HuH-7 (cell line): ENCODE results near the gene GALNT11.
"Not testable (repeated sequence)": the region's sequence is repeated elsewhere in the genome, so short reads cannot be mapped to it uniquely, and the experiment has no call there.

Experiments used
- DNase-seq: peaks from one replicate; pipeline ENCODE4 v3.0.0; 2011; ENCODE audit warnings: low spot score

The GALNT11 gene

DNA sequence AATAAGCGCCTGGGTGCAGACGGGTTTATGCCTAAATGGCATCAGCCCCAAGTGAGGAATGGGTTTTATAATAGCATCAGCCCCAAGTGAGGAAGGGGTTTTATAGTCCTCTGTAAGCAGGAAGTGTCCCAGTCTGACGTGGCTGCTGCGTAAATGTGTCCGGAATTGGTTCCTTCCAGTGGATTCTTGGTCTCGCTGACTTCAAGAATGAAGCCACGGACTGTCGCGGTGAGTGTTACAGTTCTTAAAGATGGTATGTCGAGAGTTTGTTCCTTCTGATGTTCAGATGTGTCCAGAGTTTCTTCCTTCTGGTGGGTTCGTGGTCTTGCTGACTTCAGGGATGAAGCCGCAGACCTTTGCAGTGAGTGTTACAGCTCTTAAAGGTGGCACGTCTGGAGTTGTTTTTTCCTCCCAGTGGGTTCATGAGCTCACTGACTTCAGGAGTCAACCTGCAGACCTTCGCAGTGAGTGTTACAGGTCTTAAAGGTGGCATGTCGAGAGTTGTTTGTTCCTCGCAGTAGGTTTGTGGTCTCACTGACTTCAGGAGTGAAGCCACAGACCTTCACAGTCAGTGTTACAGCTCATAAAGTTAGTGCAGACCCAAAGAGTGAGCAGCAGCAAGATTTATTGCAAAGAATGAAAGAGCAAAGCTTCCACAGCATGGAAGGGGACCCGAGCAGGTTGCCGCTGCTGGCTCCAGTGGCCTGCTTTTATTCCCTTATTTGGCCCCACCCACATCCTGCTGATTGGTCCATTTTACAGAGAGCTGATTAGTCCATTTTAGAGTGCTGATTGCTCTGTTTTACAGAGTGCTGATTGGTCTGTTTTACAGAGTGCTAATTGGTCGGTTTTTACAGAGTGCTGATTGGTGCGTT lies 2.3 kb downstream of the GALNT11 start:
- not testable (repeated sequence) for DNase-seq

DNA sequence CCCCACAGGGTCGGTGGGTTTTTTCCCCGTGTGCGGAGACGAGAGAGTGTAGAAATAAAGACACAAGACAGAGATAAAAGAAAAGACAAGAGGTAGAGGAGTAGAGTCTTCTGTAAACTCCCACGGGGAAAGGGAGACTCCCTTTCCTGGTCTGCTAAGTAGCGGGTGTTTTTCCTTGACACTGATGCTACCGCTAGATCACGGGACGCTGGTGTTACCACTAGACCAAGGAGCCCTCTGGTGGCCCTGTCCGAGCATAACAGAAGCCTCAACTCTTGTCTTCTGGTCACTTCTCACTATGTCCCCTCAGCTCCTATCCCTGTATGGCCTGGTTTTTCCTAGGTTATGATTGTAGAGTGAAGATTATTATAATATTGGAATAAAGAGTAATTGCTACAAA lies 4.6 kb downstream of the GALNT11 start:
- DNase-seq = not testable (repeated sequence)

DNA sequence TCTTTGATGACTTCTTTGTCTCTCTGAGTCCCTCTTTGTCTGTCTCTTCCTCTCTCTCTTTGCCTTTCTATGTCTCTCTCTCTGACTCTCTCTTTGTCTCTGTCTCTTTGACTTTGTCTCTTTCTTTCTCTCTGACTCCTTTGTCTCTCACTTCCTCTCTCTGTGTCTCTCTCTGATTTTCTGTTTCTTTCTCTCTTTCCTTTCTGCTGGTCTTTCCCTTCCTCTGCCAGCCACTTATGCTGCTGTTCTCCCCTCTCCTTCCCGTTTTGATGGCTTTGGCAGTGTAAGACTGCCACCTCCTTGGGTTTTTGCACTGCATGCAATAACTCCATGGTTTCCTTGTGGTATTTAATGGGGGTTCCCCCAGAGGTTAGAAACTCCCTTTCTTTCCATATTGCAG lies 5.2 kb downstream of the GALNT11 start:
- DNase-seq = not testable (repeated sequence)

DNA sequence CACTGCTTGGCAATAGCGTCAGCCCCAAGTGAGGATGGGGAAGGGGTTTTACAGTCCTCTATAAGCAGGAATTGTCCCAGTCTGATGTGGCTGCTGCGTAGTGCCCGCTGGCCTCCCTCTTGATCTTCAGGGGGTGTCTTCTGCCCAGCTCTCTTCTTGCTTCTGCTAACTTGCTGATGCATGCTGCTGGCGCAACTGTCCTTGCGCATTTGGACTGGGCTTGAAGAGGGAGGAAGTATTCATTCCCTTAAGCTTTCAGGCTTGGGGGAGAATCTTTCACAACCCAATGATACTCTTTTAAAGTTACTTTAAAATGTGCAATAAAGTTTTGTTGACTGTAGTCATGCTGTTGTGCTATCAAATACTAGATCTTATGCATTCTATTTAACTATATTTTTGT lies 10.3 kb downstream of the GALNT11 start:
- DNase-seq = no peak

DNA sequence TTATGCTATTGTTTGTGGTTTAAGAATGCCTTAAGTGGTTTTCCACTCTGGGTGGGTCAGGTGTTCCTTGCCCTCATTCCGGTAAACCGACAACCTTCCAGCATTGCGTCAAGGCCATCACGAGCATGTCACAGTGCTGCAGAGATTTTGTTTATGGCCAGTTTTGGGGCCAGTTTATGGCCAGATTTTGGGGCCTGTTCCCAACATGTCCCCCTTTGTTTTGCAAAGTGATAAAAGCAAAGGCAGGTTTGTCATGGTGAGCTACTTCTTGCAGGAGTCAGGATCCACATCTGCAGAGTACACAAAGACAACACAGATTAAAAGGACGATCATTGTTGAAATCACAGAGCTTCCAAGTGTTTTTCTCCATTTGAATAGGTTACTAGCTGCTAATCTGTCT lies 12.9 kb downstream of the GALNT11 start:
- DNase-seq = not testable (repeated sequence)

DNA sequence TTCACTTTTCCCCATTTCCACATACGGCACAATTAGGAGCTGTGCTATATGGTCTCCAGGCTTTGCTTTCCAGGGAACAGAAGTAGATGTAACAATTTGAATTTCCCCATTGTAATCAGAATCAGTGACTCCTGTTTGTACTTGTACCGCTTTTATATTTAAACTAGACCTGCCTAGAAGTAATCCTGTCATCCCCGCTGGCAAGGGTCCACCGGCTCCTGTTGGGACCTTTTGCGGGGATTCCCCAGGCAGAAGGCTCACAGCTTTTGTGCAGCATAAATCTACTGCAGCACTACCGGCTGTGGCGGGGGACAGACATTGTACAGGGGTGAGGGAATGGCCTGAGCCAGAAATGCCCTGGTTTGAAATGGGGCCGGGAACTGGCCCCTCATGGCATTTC lies 17.6 kb downstream of the GALNT11 start:
- not testable (repeated sequence) for DNase-seq

DNA sequence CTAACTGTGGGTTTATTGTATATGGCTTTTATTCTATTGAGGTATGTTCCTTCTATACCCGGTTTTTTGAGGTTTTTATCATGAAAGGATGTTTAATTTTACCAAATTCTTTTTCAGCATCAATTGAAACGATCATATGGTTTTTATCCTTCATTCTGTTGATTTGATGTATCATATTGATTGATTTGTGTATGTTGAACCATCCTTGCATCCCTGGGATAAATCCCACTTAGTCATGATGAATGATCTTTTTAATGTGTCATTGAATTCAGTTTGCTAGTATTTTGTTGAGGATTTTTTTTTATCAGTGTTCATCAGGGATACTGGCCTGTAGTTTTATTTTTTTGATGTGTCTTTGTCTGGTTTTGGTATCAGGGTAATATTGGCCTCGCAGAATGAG lies 19.4 kb downstream of the GALNT11 start:
- DNase-seq = not testable (repeated sequence)

DNA sequence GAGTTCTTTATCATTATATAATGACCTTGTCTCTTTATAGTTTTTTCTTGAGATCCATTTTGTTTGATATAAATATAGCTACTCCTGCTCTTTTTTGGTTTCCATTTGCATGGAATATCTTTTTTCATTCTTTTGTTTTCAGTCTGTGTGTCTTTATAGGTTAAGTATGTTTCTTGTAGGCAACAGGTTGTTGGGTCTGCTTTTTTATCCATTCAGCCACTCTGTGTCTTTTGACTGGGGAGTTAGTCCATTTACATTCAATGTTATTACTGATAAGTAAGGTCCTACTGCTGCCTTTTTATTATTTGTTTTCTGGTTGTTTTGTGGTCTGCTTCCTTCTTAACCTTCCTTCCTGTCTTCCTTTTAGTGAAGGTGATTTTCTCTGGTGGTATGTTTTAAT lies 21.1 kb downstream of the GALNT11 start:
- DNase-seq = no peak

DNA sequence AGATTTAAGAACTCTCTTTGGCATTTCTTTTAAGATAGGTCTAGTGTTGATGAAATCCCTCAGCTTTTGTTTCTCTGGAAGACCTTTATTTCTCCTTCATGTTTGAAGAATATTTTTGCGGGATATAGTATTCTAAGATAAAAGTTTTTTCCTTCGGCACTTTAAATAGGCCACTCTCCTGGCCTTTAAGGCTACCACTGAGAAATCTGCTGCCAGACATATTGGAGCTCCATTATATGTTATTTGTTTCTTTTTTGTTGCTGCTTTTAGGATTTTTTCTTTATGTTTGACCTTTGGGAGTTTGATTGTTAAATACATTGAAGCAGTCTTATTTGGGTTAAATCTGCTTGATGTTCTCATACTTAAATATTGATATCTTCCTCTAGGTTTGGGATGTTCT lies 22.6 kb downstream of the GALNT11 start:
- no peak for DNase-seq

DNA sequence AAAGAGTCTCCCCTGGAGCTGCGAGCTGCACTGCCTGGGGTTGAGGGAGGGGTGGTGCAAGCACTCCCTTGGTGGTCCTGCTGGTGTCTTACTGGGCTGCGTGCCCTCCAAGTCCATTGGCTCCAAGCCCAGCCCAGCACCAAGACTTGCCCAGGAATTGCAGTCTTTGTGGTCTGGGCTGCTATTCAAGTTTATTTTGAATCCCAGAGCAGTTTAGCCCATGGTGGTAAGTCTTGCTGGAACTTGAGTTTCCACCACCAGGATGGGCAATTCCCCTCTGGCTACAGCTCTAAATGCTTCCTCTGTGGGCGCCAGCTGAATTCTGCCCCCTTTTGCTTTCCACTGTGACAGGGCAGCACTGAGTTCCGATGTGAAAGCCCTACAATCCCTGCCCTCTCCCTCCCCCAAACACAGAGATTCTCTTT lies 25.1 kb downstream of the GALNT11 start:
- no peak for DNase-seq

DNA sequence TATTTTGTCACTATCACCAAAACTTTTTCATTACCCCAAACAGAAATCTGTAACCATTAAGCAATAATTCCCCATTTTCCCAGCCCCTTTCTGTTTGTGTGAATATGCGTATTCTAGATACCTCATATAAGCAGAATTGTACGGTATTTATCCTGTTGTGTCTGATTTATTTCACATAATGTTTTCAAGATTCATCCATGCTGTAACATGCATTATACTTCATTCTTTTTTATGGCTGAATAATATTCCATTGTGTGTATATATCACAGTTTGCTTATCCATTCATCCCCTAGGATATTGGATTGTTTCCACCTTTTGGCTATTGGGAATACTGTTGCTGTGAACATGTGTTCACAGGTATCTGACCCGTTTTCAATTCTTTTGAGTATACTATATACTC lies 26.5 kb downstream of the GALNT11 start:
- DNase-seq = no peak

DNA sequence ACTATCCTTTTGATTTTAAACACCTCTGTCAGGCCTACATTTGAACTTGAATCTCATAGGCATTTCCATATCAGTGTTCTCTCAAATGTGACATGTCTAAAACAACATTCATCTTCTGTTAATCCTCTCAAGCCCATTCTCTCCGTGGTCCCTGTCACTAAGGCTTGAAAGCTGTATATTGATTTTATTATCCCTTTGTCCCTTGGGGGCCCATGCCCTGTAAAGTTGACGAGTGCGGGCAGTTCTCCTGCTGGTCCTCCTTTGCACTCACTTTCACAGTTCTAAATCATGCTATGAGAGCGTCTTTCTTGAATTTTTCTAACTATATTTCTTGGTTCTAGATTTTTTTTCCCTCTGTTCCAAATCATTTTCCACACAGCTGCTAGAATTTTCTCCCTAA lies 27.3 kb downstream of the GALNT11 start:
- DNase-seq = no peak

DNA sequence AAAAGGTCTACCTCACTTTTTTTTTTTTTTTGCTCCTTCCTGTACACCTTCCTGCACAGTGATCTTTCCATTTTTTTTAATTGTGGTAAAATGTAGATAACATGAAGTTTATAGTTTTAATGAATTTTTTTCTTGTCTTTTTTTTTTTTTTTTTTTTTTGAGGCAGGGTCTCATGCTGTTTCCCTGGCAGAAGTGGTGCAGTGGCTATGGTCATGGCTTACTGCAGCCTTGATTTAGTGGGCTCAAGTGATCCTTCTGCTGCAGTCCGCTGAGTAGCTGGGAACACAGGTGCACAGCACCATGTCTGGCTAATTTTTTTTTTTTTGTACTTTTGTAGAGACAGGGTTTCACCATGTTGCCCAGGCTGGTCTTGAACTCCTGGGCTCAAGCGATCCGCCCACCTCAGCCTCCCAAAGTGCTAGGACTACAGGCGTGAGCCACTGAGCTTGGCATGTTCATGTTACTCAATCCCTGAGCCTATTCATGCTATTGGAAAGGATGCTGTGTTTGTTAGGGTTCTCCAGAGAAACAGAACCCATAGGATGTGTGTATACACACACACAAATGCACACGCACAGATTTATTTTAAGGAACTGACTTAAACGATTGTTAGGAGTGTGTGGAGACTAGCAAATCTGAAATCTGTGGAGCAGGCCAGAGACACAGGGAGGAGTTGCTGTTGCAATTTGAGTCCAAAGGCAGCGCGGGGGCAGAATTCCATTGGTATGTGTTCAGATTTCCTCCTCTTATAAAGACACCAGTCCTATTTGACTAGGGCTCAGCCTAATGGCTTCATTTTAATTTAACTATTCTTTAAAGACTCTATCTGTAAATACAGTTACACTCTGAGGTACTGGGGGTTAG lies 29.1 kb downstream of the GALNT11 start:
- no peak for DNase-seq

DNA sequence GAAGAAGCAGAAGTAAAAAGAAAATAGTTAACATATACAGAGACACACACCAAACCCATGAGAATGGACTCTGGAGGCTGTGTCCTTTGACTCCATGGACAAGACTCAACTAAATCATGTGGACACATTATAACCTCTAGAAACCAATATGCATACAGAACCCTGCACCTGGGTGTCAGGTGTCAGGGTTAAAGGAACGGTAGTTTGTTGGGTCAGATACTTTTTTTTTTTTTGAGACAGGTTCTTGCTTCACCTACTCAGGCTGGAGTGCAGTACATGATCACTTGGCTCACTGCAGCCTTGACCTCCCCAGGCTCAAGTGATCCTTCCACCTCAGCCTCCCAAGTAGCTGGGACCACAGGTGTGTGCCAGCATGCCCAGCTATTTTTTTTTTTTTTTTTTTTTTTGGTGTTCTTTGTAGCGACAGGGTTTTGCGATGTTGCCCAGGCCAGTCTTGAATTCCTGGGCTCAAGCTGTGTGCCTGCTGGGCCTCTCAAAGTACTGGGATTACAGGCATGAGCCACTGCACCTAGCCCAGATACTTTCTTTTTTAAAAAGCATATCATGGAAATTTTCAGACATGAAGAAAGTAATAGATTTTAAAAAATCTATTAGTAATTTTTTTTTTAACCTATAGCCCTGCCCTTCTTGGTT lies 31.3 kb downstream of the GALNT11 start:
- DNase-seq = no peak

DNA sequence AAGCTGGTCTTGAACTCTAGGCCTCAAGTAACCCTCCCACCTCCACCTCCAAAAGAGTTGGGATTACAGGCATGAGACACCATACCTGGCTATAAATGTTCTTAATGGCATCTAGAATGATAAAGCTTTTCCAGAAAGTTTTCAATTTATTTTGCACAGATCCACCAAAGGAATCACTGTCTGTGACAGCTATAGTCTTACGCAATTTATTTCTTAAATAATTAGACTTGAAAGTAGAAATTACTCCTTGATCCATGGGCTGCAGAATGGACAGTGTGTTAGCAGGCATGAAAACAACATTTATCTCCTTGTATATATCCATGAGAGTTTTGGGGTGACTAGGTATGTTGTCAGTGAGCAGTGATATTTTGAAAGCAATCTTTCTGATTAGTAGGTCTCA lies 33.8 kb downstream of the GALNT11 start:
- DNase-seq = no peak

DNA sequence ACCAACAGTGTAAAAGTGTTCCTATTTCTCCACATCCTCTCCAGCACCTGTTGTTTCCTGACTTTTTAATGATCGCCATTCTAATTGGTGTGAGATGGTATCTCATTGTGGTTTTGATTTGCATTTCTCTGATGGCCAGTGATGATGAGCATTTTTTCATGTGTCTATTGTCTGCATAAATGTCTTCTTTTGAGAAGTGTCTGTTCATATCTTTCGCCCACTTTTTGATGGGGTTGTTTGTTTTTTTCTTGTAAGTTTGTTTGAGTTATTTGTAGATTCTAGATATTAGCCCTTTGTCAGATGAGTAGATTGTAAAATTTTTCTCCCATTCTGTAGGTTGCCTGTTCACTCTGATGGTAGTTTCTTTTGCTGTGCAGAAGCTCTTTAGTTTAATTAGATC lies 35.6 kb downstream of the GALNT11 start:
- not testable (repeated sequence) for DNase-seq

DNA sequence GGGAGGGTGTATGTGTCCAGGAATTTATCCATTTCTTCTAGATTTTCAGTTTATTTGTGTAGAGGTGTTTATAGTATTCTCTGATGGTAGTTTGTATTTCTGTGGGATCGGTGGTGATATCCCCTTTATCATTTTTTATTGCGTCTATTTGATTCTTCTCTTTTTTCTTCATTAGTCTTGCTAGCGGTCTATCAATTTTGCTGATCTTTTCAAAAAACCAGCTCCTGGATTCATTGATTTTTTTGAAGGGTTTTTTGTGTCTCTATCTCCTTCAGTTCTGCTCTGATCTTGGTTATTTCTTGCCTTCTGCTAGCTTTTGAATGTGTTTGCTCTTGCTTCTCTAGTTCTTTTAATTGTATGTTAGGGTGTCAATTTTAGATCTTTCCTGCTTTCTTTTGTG lies 37.7 kb downstream of the GALNT11 start:
- not testable (repeated sequence) for DNase-seq

DNA sequence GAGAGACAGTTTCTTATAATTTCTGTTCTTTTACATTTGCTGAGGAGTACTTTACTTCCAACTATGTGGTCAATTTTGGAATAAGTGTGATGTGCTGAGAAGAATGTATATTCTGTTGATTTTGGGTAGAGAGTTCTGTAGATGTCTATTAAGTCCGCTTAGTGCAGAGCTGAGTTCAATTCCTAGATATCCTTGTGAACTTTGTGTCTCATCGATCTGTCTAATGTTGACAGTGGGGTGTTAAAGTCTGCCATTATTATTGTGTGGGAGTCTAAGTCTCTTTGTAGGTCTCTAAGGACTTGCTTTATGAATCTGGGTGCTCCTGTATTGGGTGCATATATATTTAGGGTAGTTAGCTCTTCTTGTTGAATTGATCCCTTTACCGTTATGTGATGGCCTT lies 38.3 kb downstream of the GALNT11 start:
- DNase-seq = not testable (repeated sequence)

DNA sequence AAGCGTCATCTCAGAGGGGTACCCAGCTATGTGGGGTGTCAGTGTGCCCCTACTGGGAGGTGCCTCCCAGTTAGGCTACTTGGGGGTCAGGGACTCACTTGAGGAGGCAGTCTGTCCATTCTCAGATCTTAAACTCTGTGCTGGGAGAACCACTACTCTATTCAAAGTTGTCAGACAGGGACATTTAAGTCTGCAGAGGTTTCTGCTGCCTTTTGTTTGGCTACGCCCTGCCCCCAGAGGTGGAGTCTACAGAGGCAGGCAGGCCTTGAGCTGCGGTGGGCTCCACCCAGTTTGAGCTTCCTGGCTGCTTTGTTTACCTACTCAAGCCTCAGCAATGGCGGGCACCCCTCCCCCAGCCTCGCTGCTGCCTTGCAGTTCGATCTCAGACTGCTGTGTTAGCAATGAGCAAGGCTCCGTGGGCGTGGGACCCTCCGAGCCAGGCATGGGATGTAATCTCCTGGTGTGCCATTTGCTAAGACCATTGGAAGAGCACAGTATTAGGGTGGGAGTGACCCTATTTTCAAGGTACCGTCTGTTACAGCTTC lies 40.4 kb downstream of the GALNT11 start:
- not testable (repeated sequence) for DNase-seq

DNA sequence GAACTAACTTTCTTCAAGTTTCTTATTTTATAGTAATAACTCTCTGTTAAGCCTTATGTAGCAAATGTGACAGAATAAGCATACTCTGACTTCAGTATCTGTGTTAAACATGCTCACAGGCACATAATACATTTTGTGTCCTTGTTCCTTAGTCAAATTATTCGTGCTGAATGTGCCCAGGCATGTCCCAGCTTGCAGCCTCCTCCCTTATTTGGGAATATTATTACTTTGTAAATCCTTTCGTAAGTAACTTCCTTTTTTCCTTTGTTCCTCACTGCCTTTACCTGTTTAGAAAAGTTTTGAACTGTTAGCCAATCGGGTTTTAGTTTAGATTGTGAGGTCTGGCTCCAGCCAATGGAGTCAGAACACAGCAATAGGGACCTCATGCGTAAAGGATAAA lies 46.9 kb downstream of the GALNT11 start:
- no peak for DNase-seq

DNA sequence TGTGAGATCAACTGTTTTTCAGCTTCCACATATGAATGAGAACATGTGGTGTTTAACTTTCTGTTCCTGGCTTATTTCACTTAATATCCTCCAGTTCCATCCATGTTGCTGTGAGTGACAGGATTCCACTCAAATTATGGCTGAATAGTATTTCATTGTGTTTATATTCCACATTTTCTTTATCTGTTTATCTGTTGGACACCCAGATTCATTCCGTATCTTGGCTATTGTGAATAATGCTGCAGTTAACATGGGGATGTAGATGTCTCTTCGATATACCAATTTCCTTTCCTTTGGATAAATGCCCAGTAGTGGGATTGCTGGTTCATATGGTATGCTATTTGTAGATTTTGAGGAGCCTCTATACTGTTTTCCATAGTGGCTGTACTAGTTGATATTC lies 47.9 kb downstream of the GALNT11 start:
- no peak for DNase-seq

DNA sequence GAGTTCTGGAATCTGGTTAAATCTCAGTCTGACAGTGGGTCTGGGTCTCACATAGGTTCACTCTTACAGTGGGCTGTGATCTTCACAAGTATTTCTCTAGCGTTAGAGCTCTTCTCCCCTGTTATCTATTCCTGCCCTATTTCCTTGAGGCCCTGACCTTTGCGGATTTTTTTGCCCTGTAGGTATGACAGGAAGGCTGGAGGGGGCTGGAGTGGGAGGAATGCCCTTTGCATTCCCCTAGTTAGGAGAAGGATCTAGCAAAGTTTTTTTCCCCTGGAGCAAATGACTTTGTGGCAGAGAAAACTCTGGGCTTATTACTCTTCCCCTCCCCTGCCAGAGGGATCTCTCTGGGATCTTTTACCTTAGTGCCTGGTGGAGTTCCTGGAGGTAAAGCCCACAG lies 49.2 kb downstream of the GALNT11 start:
- no peak for DNase-seq
